HG03159 (cell line): Measurements from ENCODE around the gene STAT3.
"Not testable (repeated sequence)": the region's sequence is repeated elsewhere in the genome, so short reads cannot be mapped to it uniquely, and the experiment has no call there.

Source experiments
- ATAC-seq: cut with Tn5 transposase; IDR thresholded peaks from one replicate; pipeline ENCODE4 v1.9.1; 2021; ENCODE audit warnings: mild to moderate bottlenecking, moderate library complexity; ENCODE audit not compliant: unreplicated experiment

The STAT3 gene

DNA sequence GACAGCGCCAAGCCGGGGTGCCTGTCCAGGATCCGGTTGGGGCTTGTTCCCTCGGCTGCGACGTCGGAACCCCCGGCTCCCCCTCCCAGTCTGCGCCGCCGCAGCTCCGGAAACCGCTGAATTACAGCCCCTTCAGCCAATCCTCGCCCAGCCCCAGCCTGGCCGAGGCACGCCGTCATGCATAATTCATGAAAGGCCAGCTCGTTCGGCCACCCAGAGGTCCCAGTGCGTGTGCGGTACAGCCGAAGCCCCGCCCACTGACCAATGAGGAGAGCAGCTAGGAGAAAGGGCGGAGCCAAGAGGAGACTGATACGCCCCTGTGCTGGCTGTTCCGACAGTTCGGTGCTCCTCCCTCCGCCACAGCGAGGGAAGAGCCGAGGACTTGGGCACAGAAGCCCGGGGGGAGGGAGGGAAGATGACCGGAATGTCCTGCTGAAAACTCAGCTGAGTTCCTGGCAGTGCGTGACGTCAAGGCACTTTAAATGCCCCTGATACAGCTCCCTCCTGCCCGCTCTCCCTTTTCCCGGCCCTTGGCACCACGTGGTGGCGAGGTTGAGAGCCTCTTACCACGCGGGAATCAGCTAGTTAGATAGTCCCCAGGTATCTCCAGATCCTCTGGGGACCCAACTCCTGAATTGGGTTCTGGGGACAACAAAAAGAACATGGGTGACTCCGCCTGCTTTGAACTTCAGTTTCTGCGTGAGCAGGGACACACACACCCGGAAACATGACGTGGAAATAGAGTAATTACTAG lies at the start of gene STAT3:
Gene STAT3, minus strand, starts transcription at position 62 of the 754 bp plus-strand sequence. CDS start 39,926 bp downstream, outside the sequence.
- peak; percentile 86 for ATAC-seq

DNA sequence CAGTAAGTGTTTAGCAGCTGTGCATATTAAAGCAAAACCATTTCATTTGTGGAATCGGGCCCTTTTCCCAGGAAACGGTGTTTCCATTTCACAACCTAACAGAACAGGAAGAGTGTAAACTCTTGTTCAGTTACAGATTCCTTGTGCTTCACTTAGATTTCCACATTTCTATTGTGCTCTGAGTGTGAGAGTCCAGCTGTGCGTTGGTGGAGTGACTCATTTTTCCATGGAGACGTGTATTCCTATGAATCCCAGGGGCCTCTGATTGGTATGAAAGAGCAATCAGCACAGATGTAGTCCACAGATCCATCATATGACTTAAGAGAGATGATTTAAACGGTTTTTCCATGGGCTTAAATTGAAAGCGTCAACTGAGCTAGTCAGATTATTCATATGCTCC lies 48.1 kb upstream of the STAT3 start:
- ATAC-seq: no peak

DNA sequence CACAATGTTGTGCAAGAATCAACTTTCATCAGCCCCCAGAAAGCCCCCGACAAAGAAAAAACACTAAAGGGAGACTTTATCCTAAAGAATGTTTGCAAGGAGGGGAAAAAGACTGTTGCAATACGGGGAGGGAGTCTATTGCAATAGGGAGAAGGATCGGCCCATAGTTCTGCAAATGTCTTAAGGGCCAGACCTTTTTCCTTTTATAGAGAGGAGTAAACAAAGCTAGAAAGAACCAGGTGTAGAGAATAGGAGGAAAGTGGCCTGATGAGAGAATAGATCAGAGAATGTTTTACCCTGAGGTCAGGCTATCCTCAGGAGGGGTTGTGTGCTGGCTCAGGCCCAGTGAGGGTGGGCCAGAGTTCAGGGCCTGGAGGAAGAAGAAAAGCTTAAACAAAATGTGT lies 43.5 kb upstream of the STAT3 start:
- ATAC-seq: no peak

DNA sequence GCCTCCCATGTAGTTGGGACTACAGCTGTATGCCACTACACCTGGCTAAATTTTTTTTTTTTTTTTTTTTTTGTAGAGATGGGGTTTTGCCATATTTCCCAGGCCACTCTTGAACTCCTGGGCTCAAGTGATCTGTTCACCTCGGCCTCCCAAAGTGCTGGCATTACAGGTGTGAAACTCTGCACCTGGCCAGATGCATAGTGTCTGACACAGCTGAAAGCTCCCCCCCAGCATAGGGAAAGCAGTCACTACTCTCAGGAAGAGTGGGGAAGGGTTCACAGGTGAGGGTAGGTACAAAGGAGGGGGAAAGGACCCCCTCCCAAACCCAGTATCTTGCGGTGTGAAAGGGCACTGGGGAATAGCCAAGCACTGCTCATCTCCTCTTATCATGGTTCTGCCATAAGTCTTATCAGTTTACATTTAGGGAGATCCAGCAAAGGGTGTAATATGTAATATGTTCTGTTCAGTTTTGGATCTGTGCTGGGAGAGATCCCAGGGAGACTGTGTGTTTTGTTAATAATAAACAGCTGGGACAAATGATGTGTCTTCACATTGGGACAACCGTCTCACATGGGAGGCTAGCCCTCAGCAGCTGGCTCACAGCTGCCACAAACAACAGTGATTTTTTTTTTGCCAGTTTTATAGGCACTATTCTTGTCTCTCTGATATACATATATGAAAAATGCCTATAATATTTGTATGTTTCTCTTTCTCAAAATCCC lies 41.6 kb upstream of the STAT3 start:
- no peak for ATAC-seq

DNA sequence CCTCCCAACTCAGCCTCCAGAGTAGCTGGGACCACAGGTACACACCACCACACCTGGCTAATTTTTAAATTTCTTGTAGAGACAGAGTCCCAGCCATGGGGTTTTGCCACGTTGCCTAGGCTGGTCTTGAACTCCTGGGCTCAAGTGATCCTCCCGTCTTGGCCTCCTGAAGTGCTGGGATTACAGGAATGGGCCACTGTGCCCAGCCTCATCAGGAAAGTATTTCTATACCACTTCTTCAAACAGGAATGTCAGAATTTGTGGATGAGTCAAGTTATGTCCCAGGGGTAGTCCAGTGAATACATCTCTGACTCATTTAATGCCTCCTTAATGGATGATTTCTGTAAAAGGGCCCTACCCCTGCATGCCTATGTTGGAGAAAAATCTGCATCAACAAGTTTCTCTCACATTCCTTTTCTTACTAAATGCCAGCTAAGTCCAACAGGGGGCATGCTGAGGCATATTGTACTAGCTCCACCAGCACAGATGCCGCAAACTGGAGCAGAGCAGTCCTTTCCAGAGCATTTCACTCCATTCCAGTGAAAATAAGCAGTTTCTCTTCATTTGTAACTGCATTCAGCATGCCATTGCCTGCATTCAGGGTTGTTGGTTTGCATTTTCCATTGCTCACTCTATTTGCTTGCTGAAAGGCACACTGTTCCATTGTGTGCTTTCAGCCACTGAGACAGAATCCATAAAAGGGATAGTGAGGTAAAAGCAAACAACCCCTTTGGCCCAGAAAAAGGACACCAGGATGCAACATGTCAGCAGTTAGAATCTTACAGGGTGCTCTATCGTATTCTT lies 40.1 kb upstream of the STAT3 start:
- ATAC-seq: no peak

DNA sequence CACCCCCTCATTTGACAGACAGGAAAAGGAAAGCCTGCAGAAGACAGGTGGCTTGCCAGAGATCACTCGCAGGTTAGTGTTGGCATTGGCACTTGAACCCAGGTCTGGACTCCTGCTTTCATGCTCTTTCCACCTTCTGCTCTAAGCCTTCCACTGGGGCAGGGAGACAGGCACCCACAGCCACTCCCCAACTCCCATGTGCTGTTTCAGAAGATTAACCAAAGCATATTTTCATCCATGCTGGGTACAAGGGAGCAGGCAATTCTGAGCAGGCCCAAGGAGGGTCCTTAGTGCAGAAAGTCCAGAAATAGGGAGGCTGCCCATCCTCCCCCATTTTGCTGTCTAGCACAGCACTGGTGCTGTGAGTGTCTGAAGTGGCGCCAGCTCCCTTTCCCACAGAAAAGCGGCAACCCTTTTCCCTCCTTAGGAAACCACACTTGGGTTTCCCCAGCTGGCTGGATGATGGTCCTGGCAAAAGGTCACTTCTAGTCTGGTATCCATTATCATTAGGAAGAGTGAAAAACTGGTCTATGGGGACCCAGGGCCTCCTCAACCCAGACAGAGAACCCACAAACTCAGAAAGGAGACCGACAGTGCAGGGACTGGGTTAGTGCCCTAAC lies 36.9 kb upstream of the STAT3 start:
- ATAC-seq: no peak

DNA sequence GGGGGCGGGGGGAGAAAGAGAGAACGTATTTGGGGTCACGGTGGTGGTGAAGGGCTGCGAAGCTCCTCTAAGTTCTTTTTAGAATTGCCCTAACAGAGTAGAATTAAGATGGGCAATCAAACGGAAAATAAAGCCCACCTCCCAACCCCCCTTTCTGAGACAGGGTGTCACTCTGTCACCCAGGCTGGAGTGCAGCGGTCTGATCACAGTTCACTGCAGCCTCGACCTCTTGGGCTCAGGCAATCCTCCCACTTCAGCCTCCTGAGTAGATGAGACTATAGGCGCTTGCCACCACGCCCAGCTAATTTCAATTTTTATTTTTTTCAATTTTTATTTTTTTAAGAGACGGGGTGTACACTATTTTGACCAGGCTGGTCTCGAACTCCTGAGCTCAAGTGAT lies 35.5 kb upstream of the STAT3 start:
- ATAC-seq: no peak

DNA sequence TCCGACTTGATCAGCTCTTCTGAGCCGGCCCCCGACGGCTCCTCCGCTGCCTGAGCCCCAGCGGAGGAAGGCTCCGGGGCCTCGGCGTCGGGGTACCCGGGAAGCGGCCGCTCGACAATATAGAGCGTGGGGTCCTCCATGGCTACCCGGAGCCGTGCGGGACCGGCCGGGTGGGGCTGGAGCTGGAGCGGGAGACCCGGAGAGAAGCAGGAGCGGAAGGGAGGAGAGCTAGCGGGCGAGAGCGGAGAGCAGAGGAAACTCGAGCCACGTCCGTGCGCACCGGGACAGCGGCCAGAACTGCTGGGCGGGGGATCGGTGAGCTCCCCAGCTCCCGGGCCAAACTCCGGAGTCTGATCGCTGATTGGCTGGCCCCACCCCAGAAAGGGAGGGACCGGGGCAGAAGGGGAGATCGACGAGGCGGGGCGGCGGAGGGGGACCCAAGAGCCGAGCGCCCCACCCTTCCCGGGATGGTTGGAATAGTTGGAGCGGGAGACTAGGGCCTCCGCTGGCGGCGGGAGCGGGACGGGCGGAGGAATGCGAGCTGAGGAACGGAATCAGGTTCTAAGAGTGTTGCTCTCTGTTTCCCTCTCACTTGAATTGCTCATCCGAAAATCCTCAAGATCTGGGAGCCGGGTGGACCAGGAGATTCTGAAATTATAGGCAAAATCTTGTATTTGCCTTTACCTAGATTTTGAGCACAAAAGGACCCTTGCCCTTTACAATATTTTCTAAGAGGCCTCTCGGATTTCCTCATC lies 34.9 kb upstream of the STAT3 start, which contains the start of gene CAVIN1:
Gene CAVIN1, minus strand, starts transcription at position 299 of the 755 bp plus-strand sequence. Its CDS starts 159 bp downstream, at position 140.
- ATAC-seq: no peak

DNA sequence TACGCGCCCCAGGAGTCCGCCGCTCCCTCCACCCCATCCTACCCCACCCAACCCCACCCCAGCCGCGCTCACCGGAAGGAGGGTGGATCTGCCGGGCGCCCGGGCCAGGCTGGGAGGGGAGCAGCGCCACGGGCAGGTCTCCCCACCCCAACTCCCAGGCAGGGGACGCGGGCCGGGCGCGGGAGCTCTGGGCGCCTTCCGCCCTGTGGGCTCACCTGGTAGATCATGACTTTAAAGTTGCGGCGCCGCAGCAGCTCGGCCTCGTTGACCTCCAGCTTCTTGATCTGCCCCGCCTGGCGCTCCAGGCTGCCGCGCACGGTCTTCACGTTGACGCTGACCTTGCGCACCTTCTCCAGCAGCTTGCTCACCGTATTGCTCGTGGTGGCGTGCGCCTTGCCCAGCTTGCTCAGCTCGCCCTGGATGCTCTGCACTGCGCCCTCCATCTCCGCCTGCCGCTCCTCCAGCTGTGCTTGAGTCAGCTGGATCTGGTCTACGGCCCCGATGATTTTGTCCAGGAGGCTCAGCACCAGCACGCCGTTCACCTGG lies 34.2 kb upstream of the STAT3 start:
- ATAC-seq: no peak

DNA sequence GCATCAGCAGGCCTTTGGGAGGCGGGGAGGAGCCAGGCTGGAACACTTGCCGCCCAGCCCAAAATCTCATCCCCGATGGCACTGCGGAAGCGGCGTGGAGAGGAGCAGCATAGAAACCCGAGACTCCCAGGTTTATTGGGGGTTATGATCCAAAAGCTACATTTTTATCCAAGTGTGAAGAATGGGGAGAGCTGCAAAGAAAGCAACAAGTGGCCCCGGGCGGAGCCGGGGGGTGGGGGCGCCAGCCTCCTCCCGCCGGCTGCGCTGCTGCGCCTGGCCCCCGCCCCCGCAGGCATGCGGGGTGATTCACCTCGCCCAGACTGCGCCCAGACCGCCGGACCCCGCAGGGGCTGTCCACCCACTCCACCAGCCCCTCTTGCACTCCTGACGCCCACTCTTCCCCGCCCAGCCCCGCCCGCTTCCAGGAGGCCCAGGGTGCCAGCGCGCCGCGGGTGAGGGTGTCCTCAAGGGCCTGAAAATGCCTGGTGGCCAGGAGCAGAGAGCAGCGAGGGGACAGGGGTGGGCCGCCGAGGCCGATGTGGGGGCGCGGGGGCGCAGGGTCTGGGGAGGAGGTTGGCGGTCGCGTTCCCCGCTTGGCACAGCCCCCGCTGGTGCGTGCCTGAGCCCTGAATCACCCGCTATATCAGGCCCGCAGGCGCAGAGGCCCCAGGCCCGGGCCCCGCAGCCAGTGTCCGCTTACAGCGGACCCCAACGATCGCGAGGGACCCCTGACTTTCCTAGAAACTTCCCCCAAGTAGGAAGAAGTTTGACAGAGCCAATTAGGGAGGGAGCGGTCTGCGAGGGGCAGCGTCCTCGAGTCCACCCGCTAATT lies 33.5 kb upstream of the STAT3 start:
- ATAC-seq: no peak

DNA sequence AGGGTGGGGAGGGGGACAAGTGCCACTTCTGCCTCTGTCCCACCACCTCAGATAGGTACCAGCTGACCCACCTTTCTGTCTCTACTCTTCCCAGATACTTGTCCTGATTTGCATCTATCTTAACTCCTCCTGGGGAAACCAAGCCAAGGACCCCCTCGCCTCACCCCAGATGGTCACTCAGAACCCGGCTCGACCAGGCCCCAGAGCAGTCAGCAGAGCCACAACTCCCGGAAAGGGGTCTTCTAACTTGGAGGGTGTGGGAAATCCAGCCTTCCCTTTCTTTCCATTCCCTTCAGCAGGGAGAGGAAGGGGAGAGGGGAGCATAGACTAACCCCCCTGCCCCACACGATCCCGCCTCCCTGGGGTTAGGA lies 32.9 kb upstream of the STAT3 start:
- ATAC-seq: no peak

DNA sequence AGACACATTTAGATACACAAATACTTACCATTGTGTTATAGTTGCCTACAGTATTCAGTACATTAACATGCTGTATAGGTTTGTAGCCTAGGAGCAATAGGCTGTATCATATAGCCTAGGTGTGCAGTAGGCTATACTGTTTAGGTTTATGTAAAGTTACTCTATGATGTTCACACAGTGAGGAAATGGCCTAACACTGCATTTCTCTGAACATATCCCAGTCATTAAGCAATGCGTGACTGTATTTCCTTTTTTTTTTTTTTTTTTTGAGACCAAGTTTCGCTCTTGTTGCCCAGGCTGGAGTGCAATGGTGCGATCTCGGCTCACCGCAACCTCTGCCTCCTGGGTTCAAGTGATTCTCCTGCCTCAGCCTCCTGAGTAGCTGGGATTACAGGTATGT lies 29.7 kb upstream of the STAT3 start:
- not testable (repeated sequence) for ATAC-seq

DNA sequence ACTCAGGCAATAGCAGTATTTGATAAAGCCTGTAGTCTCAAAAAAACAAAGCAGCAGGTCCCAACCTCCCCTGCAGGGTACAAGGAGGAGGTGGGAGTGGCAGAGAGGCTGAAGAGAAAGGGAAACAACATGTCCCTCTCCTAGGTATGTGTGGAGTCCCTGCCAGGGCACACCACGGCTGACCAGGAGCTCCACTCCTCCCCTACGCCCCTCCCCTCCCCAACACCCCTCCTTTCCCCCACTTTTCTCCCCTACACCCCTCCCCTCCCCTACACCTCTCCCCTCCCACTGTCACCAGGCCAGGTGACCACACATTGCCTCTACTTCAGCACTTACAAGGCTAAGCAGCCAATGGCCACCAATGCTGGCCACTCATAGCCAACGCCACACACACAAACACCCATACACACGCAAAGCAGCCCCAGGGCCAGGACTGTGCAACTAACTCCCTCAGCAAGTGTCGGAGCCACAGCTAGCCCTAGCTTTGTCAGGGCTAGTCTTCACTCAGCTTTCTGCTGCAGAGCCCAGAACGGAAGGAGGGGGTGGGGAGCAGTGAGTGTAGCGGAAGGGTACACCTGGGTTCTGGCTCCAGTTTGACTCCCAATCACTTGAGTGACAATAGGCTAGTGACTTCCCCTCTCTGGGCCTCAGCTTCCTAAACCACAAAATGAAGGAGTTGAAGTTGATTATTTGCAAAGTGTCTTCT lies 26.6 kb upstream of the STAT3 start:
- ATAC-seq: no peak

DNA sequence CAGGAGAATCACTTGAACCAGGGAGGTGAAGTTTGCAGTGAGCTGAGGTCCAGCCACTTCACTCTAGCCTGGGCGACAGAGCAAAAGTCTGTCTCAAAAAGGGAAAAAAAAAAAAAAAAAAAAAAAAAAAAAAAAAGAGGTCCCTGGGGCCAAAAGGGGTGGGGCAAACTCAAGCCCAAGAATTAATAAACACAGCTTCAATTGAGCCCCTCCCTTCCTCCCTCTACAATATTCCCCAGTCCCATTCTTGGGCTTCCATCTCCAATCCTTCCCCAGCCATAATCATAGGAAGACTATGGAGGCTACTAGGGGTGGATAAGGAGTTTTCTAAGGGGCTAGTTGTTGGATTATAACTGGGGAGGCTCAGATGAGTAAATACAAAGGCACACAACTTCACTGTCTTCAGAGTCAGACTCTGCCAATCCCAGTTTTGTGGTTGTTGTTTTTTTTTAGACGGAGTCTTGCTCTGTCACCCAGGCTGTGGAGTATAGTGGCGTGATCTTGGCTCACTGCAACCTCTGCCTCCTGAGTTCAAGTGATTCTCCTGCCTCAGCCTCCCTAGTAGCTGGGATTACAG lies 25.3 kb upstream of the STAT3 start:
- no peak for ATAC-seq

DNA sequence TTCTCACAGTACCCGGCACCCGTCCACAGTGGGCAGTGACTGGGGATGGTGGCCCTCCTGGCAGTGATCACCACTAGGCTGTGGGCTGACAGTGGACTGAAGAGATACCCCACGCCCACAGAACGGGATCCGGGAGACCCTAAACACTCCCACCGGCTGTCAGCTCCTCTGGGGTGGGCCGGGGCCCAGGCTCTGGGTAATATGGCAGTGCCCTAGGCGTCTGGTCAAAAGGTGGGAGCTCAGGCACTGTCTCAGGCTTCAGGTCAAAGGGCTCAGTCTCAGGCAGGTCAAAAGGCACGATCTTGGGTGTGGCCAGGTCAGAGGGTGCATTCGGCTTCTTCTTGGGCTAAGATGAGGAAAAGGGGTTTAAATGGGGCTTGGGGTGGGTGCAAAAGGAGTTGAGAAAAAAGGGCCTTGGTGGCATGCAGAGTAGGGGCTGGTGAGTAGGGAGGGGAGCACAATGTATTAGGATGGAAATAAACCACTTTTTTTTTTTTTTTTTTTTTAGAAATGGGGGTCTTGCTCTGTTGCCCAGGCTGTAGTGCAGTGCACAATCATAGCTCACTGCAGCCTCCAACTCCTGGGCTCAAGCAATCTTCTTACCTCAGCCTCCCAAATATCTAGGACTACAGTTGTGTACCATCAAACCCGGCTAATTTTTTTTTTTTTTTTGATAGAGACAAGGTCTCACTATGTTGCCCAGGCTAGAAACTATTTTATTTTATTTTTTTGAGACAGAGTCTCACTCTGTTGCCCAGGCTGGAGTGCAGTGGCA lies 23.9 kb upstream of the STAT3 start:
- no peak for ATAC-seq

DNA sequence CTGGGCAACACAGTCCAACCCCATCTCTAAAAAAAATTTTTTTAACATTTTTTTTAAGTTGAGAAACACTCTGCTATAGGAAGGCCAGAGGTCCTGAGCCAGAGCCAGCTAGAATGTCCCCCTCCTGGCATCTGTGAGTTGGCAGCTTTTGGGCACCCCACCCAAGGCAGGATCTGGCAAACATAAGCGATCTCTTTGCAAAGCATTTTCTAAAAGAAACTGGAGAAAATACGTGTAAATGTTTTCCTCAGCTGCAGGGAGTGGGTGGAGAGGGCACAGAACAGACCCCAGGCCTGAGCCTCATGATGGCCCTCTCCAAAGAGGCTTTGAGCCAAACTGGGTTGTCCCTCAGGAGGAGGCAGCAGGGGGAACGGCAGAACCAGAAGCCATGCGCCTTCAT lies 23.1 kb upstream of the STAT3 start:
- no peak for ATAC-seq

DNA sequence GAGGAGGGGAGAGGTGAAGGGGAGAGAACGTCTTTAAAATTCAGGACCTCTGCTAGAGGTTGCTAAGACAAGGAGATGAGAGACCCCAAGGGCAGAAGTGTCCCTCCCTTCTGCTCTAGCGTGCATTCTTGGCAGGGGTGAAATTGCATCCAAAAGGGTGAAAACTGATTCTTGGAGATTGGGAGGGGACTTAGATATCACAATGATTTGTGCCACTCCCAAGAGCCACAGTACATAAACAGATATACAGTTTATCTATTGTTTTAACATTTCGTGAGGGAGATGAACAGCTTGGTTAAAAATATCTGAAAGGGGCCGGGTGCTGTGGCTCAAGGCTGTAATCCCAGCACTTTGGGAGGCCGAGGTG lies 22.1 kb upstream of the STAT3 start:
- ATAC-seq: no peak
